ENCODE results near the gene PHKG1. TPM values are rescaled to one million over a fixed set of nuclear protein-coding genes. Genes with fewer than 3 reads are reported as not detected.

The PHKG1 gene
- total and polyA plus RNA-seq, 8 donors: 0.31 to 39.3 (median 1.5) TPM; not detected in 3

- 0 to 1% (median 0%) methylated on average over 27 to 49 of the region's 49 CpGs for WGBS, 5 donors
- TF ChIP-seq POLR2A (IDR thresholded peaks at IDR 0.05) (peak in 1 of 4 donors; percentile 76), CTCF (IDR thresholded peaks at IDR 0.05) (peak in 1 of 7 experiments; percentile 15), EP300 (IDR thresholded peaks at IDR 0.05) (no peak), POLR2AphosphoS5 (IDR thresholded peaks at IDR 0.05) (peak; percentile 83 to 98 (median 95))
- intact Hi-C loops (cut with DNase I; ENCODE audit: low total_unique reads): no loop called here
Measured at GRCh38 chr7:56063882-56064625, 28.7 kb downstream of the PHKG1 start, which contains the start of gene SUMF2. TSS of gene SUMF2 (plus strand) at chr7:56064286. CDS start at chr7:56064312, 26 bp downstream.

DNA sequence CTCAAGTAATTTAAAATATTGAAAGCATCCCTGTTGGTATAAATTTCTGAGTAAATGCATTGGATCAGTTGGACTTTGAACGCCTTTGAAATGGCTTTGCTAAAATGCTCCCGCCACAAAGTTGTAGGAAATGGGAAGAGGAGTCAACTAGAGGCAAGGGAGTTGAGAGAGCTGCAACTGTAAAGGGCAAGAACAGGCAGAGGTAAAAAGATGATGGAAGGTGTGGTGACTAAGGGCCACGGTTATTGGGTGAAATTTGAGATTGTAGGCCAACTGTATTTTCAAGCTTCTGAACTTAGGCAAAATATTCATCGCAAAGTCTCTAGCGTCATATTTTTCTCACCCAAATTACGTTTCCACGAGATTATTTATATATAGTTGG lies 29.3 kb downstream of the PHKG1 start:
- DNase-seq: no peak
- H3K4me1 ChIP-seq: peaks cover 17 to 52% (median 36%) of the 10 kb centered on the region in 4 donors
- H3K36me3 ChIP-seq: peaks cover 13 to 57% (median 54%) of the 10 kb centered on the region in 4 donors
- H3K27me3 ChIP-seq: no peaks in the 10 kb centered on the region
- H3K9me3 ChIP-seq: no peaks in the 10 kb centered on the region
- peak overlapping the region; percentile 55 to 94 (median 81) for H3K4me3 ChIP-seq
- intact Hi-C loops (cut with DNase I; ENCODE audit: low total_unique reads): no loop called here
- 58 to 64% (median 60%) methylated on average over 7 of the region's 7 CpGs for WGBS, 5 donors
- H3K27ac ChIP-seq: peak overlapping the region; percentile 84 to 98 (median 96)
- no peak for TF ChIP-seq POLR2A (IDR thresholded peaks at IDR 0.05)
- no peak for TF ChIP-seq POLR2AphosphoS5 (IDR thresholded peaks at IDR 0.05)
- no peak for TF ChIP-seq CTCF (IDR thresholded peaks at IDR 0.05)
- TF ChIP-seq EP300 (IDR thresholded peaks at IDR 0.05): no peak

More at GRCh38 chr7:56063882-56064625, 28.7 kb downstream of the PHKG1 start, which contains the start of gene SUMF2:
- H3K27ac ChIP-seq: peak within 1 kb of the TSS; percentile 84 to 98 (median 96)
- H3K9me3 ChIP-seq: no peaks in the 10 kb centered on the region
- peaks cover 17 to 52% (median 36%) of the 10 kb centered on the region in 4 donors for H3K4me1 ChIP-seq
- peak; percentile 92 to 97 for DNase-seq
- H3K36me3 ChIP-seq: peaks cover 10 to 57% (median 54%) of the 10 kb centered on the region in 4 donors
- no peaks in the 10 kb centered on the region for H3K27me3 ChIP-seq
- H3K4me3 ChIP-seq: peak within 1 kb of the TSS; percentile 55 to 94 (median 81)

DNA sequence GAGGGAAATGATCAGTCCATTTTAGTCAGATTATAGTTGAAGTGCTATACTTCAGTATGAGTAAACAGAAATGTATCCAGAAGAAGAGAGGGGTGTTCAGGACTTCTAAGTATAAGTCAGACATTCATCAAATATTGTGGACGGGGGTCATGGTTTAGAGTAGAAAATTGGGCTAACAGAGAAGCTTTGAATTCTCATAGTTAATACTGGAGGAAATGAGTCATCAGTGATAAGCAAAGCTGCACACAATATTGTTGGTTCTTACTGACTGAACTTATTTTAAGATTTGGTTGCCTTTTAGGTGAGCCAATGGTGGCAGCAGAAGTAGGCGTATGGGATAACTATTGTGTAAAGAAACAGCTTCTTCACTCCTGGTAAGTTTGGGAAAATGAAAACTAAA lies 30.4 kb downstream of the PHKG1 start:
- TF ChIP-seq EP300 (IDR thresholded peaks at IDR 0.05): no peak
- TF ChIP-seq CTCF (IDR thresholded peaks at IDR 0.05): no peak
- TF ChIP-seq POLR2AphosphoS5 (IDR thresholded peaks at IDR 0.05): no peak
- TF ChIP-seq POLR2A (IDR thresholded peaks at IDR 0.05): no peak
- Histone ChIP-seq H3K4me3 (no peak overlapping the region), H3K9me3 (no peaks in the 10 kb centered on the region), H3K4me1 (peaks cover 17 to 52% (median 36%) of the 10 kb centered on the region in 4 donors), H3K27me3 (no peaks in the 10 kb centered on the region), H3K27ac (peak overlapping the region in 4 of 5 donors; percentile 36 to 98 (median 96)), H3K36me3 (peaks cover 24 to 62% (median 61%) of the 10 kb centered on the region in 4 donors)
- DNase-seq: no peak
- intact Hi-C loops (cut with DNase I; ENCODE audit: low total_unique reads): no loop called here
- 18 to 54% (median 32%) methylated on average over 2 of the region's 2 CpGs for WGBS, 5 donors

DNA sequence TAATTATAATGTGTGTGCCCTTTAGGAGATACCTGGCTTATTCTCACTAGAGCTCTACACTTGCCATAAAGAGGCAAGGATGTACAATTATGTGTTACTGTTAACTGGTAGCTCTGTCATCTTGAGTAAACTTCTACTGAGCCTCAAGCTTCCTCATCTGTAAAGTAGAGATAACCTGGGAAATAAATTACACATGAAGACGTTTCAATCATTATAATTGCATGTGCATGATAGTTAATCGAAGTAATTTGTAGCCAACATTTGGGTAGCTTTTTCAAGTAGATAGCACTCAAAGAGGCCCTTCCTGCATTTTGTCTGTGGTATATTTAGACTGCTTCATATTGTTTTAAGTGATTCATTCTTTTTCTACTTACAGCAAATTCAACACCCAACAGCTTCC lies 38.8 kb downstream of the PHKG1 start:
- Histone ChIP-seq H3K27me3 (no peaks in the 10 kb centered on the region), H3K4me1 (peaks cover 21 to 56% (median 37%) of the 10 kb centered on the region in 4 donors), H3K9me3 (no peaks in the 10 kb centered on the region), H3K4me3 (no peak overlapping the region), H3K27ac (no peak overlapping the region), H3K36me3 (peaks cover 49 to 62% (median 62%) of the 10 kb centered on the region in 4 donors)
- TF ChIP-seq CTCF (IDR thresholded peaks at IDR 0.05): no peak
- TF ChIP-seq POLR2A (IDR thresholded peaks at IDR 0.05): no peak
- intact Hi-C loops (cut with DNase I; ENCODE audit: low total_unique reads): no loop called here
- 61 to 72% (median 67%) methylated on average over 2 of the region's 2 CpGs for WGBS, 5 donors
- no peak for DNase-seq

Measured in stomach (tissue), 9 donors.